IPS-15b (cell line): ENCODE measurements around the gene PLN.

Experiments
- H3K27me3 ChIP-seq: one replicate; pipeline ENCODE4 v1.6.1; 2013; ENCODE audit warnings: low read length; ENCODE audit not compliant: control insufficient read depth, insufficient read depth
- H3K36me3 ChIP-seq: one replicate; pipeline ENCODE4 v1.6.1; 2013; ENCODE audit warnings: low read length; ENCODE audit not compliant: control insufficient read depth, insufficient read depth
- H3K4me1 ChIP-seq: one replicate; pipeline ENCODE4 v1.6.1; 2013; ENCODE audit warnings: mild to moderate bottlenecking, low read length; ENCODE audit not compliant: control insufficient read depth, insufficient read depth
- H3K4me3 ChIP-seq: one replicate; pipeline ENCODE4 v1.5.1; 2013; ENCODE audit warnings: low read depth, low read length
- H3K9ac ChIP-seq: one replicate; pipeline ENCODE4 v1.6.1; 2013; ENCODE audit warnings: low read depth, mild to moderate bottlenecking, low read length
- H3K9me3 ChIP-seq: one replicate; pipeline ENCODE4 v1.6.1; 2013; ENCODE audit warnings: mild to moderate bottlenecking, low read length; ENCODE audit not compliant: control insufficient read depth, insufficient read depth

The PLN gene

DNA sequence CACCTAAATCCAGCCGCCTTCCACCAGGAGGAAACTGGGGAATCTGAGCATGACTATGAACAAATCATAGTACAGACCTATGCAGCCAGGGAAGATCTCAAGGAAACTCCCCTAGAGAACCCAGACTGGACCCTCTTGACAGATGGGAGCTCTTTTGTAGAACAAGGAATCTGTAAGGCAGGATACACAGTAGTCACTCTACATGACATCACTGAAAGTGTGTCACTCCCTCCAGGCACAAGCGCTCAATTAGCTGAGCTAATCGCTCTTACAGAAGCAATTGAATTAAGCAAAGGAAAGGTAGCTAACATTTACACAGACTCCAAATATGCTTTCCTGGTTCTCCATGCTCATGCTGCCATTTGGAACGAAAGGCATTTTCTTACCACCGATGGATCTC is 36.8 kb downstream of the PLN start:
- no peak overlapping the region for H3K4me3 ChIP-seq
- no peaks in the 10 kb centered on the region for H3K36me3 ChIP-seq
- H3K4me1 ChIP-seq: no peaks in the 10 kb centered on the region
- no peaks in the 10 kb centered on the region for H3K27me3 ChIP-seq
- peaks cover under 1% of the 10 kb centered on the region for H3K9me3 ChIP-seq
- H3K9ac ChIP-seq: no peak overlapping the region

- peaks cover 2% of the 10 kb centered on the region for H3K4me1 ChIP-seq
- H3K4me3 ChIP-seq: no peak overlapping the region
- no peaks in the 10 kb centered on the region for H3K9me3 ChIP-seq
- no peak overlapping the region for H3K9ac ChIP-seq
- H3K27me3 ChIP-seq: no peaks in the 10 kb centered on the region
- no peaks in the 10 kb centered on the region for H3K36me3 ChIP-seq
Observed at GRCh38 chr6:118586746-118587485, 38.8 kb downstream of the PLN start.

- H3K4me1 ChIP-seq: peaks cover 2% of the 10 kb centered on the region
- no peaks in the 10 kb centered on the region for H3K36me3 ChIP-seq
- H3K9ac ChIP-seq: no peak overlapping the region
- H3K27me3 ChIP-seq: no peaks in the 10 kb centered on the region
- H3K4me3 ChIP-seq: no peak overlapping the region
- no peaks in the 10 kb centered on the region for H3K9me3 ChIP-seq
Observed at GRCh38 chr6:118588626-118589025, 40.5 kb downstream of the PLN start.

DNA sequence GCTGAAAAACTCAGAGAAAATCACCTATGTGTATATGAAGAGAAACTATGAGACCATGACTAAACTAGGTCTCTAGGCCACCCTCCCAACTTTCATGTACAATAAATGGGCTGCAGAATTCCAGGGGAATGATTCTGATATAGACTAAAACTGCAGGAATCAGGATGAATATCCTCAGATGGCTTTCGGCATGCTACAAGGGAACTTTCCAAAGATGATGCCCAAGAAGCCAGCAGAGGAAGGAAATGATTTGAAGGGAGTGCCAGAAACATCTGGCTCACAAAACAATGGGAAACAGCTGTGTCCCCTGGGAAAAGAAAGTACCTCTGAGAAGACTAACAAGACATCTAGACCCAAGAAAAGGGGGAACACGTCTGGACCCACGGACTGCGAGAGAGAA is 41.1 kb downstream of the PLN start:
- Histone ChIP-seq H3K36me3 (no peaks in the 10 kb centered on the region), H3K4me3 (no peak overlapping the region), H3K27me3 (no peaks in the 10 kb centered on the region), H3K9me3 (no peaks in the 10 kb centered on the region), H3K9ac (no peak overlapping the region), H3K4me1 (peaks cover 2% of the 10 kb centered on the region)

DNA sequence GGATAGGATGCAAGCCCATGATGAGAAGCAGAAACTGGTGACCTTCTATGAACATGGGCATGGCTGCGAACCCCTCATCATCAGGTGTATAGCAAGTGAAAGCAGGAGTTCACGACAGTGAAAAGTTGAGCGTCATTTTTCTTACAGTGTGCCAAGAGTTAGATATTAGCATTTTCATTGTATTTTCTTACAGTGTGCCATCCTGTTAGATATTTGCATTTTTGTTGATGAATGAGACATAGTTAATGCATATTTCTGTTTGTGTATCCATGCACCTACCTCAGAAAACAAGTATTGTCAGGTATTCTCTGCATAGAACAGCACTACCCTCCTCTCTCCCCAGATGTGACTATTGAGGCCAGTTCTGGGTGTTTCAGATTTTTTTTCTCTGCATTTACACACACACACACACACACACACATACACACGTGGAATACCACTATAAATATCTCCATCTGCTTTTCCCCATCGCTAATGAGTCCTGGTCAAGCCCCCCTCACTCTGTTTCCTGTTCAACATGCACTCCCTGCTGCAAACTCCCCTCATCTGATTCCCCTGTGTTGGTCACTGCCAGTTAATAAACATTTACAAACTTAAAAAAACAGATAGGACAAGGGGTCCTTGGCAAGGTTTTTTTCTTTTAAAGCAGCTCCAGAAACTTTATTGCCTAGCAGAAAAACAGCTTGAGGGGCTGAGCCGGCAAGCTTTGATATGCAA is 41.7 kb downstream of the PLN start:
- H3K27me3 ChIP-seq: no peaks in the 10 kb centered on the region
- no peaks in the 10 kb centered on the region for H3K36me3 ChIP-seq
- H3K9ac ChIP-seq: no peak overlapping the region
- no peak overlapping the region for H3K4me3 ChIP-seq
- H3K9me3 ChIP-seq: no peaks in the 10 kb centered on the region
- H3K4me1 ChIP-seq: peaks cover 2% of the 10 kb centered on the region

GRCh38 chr6:118591897-118592296 is 43.8 kb downstream of the PLN start:
- Histone ChIP-seq H3K9me3 (no peaks in the 10 kb centered on the region), H3K36me3 (no peaks in the 10 kb centered on the region), H3K9ac (no peak overlapping the region), H3K4me1 (peaks cover 2% of the 10 kb centered on the region), H3K27me3 (no peaks in the 10 kb centered on the region), H3K4me3 (no peak overlapping the region)

GRCh38 chr6:118594877-118595276 is 46.8 kb downstream of the PLN start:
- H3K4me1 ChIP-seq: peaks cover 7% of the 10 kb centered on the region
- H3K9ac ChIP-seq: no peak overlapping the region
- no peak overlapping the region for H3K4me3 ChIP-seq
- H3K27me3 ChIP-seq: no peaks in the 10 kb centered on the region
- no peaks in the 10 kb centered on the region for H3K9me3 ChIP-seq
- H3K36me3 ChIP-seq: no peaks in the 10 kb centered on the region

GRCh38 chr6:118596774-118597320 is 48.8 kb downstream of the PLN start:
- Histone ChIP-seq H3K4me1 (peaks cover 5% of the 10 kb centered on the region), H3K27me3 (no peaks in the 10 kb centered on the region), H3K9ac (no peak overlapping the region), H3K9me3 (no peaks in the 10 kb centered on the region), H3K36me3 (no peaks in the 10 kb centered on the region), H3K4me3 (no peak overlapping the region)

DNA sequence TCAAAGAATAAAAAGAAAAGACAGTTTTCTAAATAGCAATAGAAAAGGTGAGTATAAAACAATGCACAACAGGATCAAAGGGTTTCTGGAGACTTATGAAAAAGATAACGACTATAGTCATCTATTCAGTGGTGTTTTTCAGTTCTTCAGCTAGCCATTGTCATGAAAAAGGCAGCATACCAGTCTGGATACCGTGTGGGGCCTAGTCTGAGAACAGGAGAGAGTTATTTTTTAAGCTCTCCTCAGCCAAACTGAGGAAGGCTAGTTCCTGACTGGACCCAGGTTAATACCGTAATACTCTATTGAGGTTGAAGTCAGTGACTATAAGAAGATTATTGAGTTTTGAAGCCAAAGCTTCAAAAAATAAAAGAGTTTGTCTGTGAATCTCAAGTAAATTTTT is 49.5 kb downstream of the PLN start:
- Histone ChIP-seq H3K4me3 (no peak overlapping the region), H3K9me3 (no peaks in the 10 kb centered on the region), H3K36me3 (no peaks in the 10 kb centered on the region), H3K9ac (no peak overlapping the region), H3K4me1 (peaks cover 5% of the 10 kb centered on the region), H3K27me3 (no peaks in the 10 kb centered on the region)

DNA sequence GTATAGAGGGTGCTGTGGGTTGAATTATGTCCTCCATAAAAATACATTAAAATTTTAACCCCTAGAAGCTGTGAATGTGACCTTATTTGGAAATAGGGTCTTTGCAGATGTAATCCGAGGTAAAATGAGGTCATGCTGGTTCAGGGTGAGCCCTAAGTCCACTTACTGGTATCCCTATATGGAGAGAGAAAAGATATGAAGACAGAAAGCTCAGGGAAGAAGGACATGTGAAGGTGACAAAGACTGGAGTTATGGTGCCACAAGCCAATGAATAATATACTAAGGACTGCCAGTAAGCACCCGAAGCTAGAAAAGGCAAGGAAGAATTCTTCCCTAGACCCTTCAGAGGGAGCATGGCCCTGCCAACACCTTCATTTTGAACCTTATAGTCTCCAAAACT is 50.2 kb downstream of the PLN start:
- Histone ChIP-seq H3K4me3 (no peak overlapping the region), H3K9me3 (no peaks in the 10 kb centered on the region), H3K27me3 (no peaks in the 10 kb centered on the region), H3K36me3 (no peaks in the 10 kb centered on the region), H3K4me1 (peaks cover 5% of the 10 kb centered on the region), H3K9ac (no peak overlapping the region)

DNA sequence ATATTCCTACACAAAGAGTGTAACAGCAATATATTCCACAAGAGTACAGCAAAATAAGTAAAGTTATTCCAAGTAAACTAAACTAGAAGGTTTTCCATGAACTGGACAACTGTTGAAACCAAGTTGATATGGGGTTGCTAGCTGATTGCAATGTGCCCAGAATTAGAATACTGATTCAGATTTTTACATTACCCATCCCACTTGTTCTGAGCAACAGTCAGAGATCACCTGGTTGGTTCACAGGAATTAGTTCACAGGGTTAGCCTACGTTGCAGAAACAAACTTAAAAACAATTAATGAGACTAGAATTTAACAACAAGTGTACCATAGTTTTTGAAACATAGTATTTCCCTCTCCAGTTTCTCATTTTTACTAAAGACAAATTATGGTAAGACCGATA is 54.2 kb downstream of the PLN start:
- Histone ChIP-seq H3K4me1 (peaks cover 5% of the 10 kb centered on the region), H3K9me3 (no peaks in the 10 kb centered on the region), H3K27me3 (no peaks in the 10 kb centered on the region), H3K9ac (no peak overlapping the region), H3K36me3 (no peaks in the 10 kb centered on the region), H3K4me3 (no peak overlapping the region)

- H3K36me3 ChIP-seq: no peaks in the 10 kb centered on the region
- no peak overlapping the region for H3K4me3 ChIP-seq
Observed at GRCh38 chr6:118603372-118603771, 55.3 kb downstream of the PLN start.

More at GRCh38 chr6:118603372-118603771, 55.3 kb downstream of the PLN start:
- no peaks in the 10 kb centered on the region for H3K4me1 ChIP-seq
- H3K27me3 ChIP-seq: no peaks in the 10 kb centered on the region
- no peaks in the 10 kb centered on the region for H3K9me3 ChIP-seq
- H3K9ac ChIP-seq: no peak overlapping the region
